Measurements from ENCODE around the gene FREM2. TPM values are rescaled to one million over a fixed set of nuclear protein-coding genes. Genes with fewer than 3 reads are reported as not detected.

Gene FREM2
- total and polyA plus RNA-seq, 2 experiments from 2014 or later = 2.4 to 29.8 TPM

DNA sequence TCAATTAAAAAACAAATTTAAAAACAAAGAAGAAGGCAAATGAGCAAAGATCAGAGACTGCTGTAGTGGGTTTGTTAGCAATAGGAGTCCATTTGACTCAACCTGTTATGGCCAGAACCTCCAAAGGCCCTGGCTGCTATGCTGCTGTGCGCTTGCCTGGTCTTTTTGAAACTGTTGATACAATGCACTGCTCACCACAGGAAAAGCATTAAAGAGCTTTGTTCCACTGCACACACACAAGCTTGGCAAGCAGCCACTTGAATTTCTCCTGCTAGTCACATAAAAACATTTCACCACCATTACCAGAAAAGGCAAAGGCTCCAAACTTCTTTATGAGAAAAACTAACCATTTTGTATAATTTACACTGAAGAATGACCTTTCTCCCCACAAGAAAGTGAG is 132.2 kb downstream of the FREM2 start (continued):
- TF ChIP-seq, protein P1, sequence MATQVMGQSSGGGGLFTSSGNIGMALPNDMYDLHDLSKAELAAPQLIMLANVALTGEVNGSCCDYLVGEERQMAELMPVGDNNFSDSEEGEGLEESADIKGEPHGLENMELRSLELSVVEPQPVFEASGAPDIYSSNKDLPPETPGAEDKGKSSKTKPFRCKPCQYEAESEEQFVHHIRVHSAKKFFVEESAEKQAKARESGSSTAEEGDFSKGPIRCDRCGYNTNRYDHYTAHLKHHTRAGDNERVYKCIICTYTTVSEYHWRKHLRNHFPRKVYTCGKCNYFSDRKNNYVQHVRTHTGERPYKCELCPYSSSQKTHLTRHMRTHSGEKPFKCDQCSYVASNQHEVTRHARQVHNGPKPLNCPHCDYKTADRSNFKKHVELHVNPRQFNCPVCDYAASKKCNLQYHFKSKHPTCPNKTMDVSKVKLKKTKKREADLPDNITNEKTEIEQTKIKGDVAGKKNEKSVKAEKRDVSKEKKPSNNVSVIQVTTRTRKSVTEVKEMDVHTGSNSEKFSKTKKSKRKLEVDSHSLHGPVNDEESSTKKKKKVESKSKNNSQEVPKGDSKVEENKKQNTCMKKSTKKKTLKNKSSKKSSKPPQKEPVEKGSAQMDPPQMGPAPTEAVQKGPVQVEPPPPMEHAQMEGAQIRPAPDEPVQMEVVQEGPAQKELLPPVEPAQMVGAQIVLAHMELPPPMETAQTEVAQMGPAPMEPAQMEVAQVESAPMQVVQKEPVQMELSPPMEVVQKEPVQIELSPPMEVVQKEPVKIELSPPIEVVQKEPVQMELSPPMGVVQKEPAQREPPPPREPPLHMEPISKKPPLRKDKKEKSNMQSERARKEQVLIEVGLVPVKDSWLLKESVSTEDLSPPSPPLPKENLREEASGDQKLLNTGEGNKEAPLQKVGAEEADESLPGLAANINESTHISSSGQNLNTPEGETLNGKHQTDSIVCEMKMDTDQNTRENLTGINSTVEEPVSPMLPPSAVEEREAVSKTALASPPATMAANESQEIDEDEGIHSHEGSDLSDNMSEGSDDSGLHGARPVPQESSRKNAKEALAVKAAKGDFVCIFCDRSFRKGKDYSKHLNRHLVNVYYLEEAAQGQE (IDR thresholded peaks at IDR 0.05; ENCODE audit: unreplicated experiment) = no peak
- no peak for TF ChIP-seq NANOG (IDR thresholded peaks at IDR 0.05; ENCODE audit: borderline replicate concordance)

DNA sequence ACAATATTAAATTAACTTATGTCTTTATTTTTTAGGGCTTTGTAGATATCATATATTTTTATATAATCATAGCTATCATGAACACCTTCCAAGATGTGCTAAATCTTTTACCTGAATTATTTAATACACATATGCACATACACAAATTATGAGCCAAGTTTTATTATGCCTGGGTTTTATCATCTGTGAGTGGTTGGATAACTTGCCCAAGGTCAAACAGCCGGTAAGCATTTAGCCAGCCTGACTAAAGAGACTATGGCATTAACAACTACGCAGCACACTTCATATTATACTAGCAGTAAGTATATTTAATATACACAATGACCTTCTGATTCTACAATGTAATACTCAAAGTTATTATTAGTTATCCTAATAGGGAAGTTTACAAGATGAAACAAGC is 132.7 kb downstream of the FREM2 start:
- Mint-ChIP-seq H3K36me3 (ENCODE audit: low read depth) (no peaks in the 10 kb centered on the region; the same call in 2 of the 3 replicates), H3K4me1 (peaks cover 11% of the 10 kb centered on the region; the same call in 2 of the 3 replicates), H3K9me3 (no peaks in the 10 kb centered on the region), H3K27me3 (ENCODE audit: insufficient read depth, low read depth, poor library complexity) (peaks cover 2% of the 10 kb centered on the region), H3K4me3 (no peak overlapping the region), H3K27ac (no peak overlapping the region)
- no peaks in the 10 kb centered on the region for H3K79me2 ChIP-seq (replicated peaks; ENCODE audit: insufficient read depth)
- no peak overlapping the region for H2AFZ ChIP-seq
- H3K9me2 ChIP-seq (ENCODE audit: insufficient read depth) = no peaks in the 10 kb centered on the region
- H4K20me1 ChIP-seq (replicated peaks; ENCODE audit: insufficient read depth) = no peaks in the 10 kb centered on the region
- H3K4me2 ChIP-seq = no peak overlapping the region
- no peak overlapping the region for H3K4me3 ChIP-seq
- H3K4me1 ChIP-seq (ENCODE audit: insufficient read depth) = no peaks in the 10 kb centered on the region
- ATAC-seq (no peak), DNase-seq (ENCODE audit: low spot score) (no peak)
- no peaks in the 10 kb centered on the region for H3K27me3 ChIP-seq (ENCODE audit: insufficient read depth)
- H3K36me3 ChIP-seq (ENCODE audit: insufficient read depth) = no peaks in the 10 kb centered on the region
- H3K27ac ChIP-seq (ENCODE audit: low read depth) = no peak overlapping the region
- H3F3A ChIP-seq (replicated peaks; ENCODE audit: low read depth) = no peaks in the 10 kb centered on the region
- no peak for TF ChIP-seq EZH2 (IDR thresholded peaks at IDR 0.05; ENCODE audit: low read depth, unreplicated experiment)
- TF ChIP-seq, protein P2, sequence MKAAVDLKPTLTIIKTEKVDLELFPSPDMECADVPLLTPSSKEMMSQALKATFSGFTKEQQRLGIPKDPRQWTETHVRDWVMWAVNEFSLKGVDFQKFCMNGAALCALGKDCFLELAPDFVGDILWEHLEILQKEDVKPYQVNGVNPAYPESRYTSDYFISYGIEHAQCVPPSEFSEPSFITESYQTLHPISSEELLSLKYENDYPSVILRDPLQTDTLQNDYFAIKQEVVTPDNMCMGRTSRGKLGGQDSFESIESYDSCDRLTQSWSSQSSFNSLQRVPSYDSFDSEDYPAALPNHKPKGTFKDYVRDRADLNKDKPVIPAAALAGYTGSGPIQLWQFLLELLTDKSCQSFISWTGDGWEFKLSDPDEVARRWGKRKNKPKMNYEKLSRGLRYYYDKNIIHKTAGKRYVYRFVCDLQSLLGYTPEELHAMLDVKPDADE (IDR thresholded peaks at IDR 0.05) = no peak
- TF ChIP-seq, protein P3, sequence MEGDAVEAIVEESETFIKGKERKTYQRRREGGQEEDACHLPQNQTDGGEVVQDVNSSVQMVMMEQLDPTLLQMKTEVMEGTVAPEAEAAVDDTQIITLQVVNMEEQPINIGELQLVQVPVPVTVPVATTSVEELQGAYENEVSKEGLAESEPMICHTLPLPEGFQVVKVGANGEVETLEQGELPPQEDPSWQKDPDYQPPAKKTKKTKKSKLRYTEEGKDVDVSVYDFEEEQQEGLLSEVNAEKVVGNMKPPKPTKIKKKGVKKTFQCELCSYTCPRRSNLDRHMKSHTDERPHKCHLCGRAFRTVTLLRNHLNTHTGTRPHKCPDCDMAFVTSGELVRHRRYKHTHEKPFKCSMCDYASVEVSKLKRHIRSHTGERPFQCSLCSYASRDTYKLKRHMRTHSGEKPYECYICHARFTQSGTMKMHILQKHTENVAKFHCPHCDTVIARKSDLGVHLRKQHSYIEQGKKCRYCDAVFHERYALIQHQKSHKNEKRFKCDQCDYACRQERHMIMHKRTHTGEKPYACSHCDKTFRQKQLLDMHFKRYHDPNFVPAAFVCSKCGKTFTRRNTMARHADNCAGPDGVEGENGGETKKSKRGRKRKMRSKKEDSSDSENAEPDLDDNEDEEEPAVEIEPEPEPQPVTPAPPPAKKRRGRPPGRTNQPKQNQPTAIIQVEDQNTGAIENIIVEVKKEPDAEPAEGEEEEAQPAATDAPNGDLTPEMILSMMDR (conservative IDR thresholded peaks at IDR 0.05; ENCODE audit: low read depth in 2 of 2) = no peak
- no peak for TF ChIP-seq NANOG (IDR thresholded peaks at IDR 0.05; ENCODE audit: borderline replicate concordance)
- TF ChIP-seq, protein P1 (IDR thresholded peaks at IDR 0.05; ENCODE audit: unreplicated experiment) = no peak
- no peak for TF ChIP-seq JUNB (IDR thresholded peaks at IDR 0.05; ENCODE audit: unreplicated experiment)
- no peak for TF ChIP-seq STAT1 (IDR thresholded peaks at IDR 0.05; ENCODE audit: unreplicated experiment)
- TF ChIP-seq, protein P4, sequence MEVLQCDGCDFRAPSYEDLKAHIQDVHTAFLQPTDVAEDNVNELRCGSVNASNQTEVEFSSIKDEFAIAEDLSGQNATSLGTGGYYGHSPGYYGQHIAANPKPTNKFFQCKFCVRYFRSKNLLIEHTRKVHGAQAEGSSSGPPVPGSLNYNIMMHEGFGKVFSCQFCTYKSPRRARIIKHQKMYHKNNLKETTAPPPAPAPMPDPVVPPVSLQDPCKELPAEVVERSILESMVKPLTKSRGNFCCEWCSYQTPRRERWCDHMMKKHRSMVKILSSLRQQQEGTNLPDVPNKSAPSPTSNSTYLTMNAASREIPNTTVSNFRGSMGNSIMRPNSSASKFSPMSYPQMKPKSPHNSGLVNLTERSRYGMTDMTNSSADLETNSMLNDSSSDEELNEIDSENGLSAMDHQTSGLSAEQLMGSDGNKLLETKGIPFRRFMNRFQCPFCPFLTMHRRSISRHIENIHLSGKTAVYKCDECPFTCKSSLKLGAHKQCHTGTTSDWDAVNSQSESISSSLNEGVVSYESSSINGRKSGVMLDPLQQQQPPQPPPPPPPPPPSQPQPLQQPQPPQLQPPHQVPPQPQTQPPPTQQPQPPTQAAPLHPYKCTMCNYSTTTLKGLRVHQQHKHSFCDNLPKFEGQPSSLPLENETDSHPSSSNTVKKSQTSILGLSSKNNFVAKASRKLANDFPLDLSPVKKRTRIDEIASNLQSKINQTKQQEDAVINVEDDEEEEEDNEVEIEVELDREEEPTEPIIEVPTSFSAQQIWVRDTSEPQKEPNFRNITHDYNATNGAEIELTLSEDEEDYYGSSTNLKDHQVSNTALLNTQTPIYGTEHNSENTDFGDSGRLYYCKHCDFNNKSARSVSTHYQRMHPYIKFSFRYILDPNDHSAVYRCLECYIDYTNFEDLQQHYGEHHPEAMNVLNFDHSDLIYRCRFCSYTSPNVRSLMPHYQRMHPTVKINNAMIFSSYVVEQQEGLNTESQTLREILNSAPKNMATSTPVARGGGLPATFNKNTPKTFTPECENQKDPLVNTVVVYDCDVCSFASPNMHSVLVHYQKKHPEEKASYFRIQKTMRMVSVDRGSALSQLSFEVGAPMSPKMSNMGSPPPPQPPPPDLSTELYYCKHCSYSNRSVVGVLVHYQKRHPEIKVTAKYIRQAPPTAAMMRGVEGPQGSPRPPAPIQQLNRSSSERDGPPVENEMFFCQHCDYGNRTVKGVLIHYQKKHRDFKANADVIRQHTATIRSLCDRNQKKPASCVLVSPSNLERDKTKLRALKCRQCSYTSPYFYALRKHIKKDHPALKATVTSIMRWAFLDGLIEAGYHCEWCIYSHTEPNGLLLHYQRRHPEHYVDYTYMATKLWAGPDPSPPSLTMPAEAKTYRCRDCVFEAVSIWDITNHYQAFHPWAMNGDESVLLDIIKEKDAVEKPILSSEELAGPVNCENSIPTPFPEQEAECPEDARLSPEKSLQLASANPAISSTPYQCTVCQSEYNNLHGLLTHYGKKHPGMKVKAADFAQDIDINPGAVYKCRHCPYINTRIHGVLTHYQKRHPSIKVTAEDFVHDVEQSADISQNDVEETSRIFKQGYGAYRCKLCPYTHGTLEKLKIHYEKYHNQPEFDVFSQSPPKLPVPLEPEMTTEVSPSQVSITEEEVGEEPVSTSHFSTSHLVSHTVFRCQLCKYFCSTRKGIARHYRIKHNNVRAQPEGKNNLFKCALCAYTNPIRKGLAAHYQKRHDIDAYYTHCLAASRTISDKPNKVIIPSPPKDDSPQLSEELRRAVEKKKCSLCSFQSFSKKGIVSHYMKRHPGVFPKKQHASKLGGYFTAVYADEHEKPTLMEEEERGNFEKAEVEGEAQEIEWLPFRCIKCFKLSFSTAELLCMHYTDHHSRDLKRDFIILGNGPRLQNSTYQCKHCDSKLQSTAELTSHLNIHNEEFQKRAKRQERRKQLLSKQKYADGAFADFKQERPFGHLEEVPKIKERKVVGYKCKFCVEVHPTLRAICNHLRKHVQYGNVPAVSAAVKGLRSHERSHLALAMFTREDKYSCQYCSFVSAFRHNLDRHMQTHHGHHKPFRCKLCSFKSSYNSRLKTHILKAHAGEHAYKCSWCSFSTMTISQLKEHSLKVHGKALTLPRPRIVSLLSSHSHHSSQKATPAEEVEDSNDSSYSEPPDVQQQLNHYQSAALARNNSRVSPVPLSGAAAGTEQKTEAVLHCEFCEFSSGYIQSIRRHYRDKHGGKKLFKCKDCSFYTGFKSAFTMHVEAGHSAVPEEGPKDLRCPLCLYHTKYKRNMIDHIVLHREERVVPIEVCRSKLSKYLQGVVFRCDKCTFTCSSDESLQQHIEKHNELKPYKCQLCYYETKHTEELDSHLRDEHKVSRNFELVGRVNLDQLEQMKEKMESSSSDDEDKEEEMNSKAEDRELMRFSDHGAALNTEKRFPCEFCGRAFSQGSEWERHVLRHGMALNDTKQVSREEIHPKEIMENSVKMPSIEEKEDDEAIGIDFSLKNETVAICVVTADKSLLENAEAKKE (CRISPR knock-in tag; IDR thresholded peaks at IDR 0.05) = no peak

All from GM23338 (cell line).